NCI-H1092 (cell line): ENCODE data around the gene FHIT.

Experiments
- DNase-seq: peaks from one replicate; lab custom pipeline; 2025; lab: John Stamatoyannopoulos, UW

Gene FHIT

DNA sequence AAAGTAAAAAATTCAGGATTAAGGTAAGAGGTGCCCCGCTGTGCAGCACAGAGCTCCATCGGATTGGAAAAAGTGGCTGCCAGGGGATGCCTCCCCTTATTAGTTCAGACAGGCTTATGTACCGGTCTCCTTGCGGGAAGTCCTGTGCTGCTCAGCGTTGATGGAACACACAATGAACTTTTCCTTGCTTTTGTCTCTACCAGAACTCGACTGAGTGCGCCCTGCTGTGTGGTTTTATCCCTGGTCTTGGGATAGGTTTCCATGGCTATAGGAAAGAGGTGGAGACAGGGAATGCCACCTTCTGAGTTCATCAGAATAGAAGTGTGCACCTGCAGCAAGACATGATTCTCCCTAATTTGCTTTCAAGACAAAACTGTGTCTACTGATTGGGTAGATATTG is 1455.5 kb downstream of the FHIT start:
- no peak for DNase-seq

DNA sequence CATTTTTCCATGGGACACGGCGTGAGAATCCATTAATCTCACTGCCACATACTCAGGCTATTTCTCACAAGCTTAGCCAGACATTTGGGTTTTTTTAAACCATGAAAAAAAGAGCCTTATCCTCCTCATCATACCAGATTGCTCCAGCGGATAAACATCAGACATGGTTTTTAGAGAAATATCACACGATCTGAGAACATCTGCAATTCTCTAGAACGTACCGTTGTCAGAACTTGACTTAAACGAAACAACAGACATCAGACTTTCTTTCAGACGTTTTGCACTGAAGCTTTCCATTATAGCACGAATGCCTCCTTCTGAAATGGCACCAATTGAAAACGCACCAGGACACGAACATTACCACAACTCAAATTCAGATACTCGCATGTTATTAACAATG is 1457.3 kb downstream of the FHIT start:
- DNase-seq: no peak

DNA sequence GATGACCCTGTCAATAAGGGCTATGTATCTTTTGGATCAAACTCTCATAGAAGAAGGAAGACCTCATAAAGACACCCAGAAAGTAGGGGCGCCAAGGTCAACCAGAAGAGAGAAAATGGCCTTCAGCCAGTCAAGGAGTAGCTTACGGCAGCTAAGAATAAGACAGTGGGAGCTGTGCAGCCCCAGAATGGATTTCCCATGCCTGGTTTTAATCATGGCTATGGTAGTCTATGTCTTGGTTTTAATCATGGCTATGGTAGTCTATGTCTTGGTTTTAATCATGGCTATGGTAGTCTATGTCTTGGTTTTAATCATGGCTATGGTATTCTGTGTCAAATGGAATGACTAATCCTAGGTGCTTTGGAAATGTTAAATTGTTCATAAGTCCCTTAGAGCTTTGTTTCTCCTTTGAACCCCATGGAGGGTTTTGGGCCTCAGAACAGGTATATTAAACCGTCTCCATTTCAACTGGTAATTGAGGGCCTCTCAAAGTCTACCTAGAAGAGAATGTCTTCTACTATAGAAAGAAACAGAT is 1459.4 kb downstream of the FHIT start:
- DNase-seq: no peak

DNA sequence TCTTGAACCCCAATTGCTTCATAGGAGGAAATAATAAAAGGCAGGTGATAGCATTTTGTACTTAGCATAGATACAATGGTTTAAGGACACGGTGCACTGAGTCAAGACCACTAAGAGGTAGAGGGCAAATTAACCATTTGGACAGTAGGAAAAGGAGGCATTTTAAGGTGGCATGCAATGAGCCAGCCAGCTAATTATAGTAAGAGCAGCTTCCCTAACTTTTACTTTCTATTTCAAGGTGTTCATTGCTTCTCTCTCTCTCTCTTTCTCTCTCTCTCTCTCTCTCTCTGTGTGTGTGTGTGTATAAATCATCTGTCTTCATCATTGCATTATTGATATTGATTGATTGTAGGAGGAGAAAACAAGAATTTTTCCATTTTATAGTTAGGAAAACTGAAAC is 1461.0 kb downstream of the FHIT start:
- no peak for DNase-seq

DNA sequence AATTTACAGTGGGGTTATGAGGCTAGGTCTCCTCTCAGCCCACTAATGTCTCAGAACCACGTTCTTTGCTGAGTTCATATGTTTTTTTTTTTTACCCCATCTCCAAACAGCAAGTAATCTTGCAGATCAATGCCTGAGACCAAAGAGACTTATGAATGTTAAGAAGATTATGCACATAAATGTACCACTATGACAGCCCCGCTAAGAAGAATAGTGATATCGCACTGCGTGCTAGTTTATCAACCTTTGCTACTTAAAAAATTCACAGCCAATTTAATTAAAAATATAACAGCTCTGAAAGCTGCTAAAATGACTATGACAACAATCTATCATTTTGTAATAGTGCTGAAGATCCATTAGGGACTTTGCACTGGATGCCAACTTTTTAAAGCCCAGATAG is 1462.5 kb downstream of the FHIT start:
- DNase-seq: no peak

DNA sequence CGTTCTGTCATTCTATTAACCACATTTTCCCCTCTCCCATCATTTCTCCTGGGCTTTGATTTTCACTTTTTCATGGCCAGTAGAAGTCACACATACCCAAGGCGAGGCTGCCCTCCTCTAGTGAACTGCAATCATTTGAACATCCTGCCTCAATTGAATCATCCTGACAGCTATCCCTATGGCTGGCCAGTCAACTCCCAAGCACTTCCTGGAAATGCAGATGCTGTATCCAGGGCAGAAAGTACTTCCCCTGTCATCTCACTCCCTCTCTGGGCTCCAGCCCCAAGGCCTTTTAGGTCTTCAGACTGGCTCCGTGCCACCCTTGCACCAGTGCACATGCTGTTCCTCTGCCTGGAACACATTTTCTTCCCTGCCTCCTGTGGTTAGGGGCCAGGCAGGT is 1463.1 kb downstream of the FHIT start:
- DNase-seq: no peak

DNA sequence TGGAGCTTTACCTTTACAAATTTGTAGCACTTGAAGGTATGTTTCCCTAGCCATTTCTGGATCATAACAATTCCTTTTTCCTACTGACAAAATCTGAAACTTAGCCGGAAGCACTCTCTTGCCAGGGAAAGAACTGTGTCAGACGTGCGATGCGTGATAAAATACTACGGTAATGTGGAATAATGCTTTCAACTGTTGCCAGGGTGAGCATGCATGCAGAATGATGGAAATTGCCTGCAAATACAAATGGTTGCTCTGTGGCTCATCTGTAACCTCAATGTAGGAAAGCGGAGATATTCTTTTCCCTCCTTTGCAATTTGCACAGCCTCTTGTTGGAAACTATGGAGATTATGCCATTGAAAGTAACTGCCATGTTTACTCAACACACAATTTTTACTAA is 1464.9 kb downstream of the FHIT start:
- DNase-seq: no peak

DNA sequence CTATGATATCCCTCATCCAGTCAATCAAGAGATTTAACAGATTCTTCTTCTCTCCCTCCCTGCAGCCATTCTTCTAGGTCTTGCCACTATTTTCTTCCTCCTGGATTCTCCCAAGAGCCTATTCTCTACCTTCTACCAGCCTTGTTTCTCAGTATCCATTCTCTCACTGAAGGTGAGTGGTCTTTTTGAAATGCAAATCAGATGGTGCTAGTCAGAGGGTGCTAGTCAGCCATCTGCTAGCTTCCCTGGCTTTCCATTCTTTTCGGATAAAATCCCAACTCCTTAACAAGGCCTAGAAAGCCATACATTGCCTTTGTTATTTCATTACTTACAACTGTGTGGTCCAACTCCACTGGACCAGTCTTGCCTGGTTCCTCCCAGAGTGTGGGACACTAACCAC is 1467.1 kb downstream of the FHIT start:
- no peak for DNase-seq

DNA sequence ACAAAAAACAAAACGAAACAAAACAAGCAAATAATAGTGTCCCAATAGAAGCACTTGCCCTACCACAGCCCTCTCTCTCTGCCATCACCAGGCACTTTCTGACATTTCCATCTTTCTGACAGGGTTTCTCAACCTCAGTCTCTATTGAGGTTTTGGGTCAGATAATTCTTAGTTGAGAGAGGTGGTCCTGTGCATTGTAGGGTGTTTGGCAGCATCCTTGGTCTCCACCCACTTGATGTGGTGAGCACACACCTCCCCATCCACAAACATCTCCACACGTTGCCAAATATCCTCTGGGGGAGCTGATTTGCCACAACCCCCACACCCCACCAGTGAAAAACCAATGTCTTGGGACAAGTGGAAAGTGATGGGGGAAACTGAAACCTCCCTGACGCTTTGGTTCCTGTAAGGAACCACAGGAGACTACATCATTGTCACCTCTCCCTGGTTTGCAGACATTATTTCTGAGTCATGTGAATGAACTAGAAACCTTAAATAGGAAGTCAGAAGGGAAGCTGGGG is 1467.7 kb downstream of the FHIT start:
- no peak for DNase-seq

DNA sequence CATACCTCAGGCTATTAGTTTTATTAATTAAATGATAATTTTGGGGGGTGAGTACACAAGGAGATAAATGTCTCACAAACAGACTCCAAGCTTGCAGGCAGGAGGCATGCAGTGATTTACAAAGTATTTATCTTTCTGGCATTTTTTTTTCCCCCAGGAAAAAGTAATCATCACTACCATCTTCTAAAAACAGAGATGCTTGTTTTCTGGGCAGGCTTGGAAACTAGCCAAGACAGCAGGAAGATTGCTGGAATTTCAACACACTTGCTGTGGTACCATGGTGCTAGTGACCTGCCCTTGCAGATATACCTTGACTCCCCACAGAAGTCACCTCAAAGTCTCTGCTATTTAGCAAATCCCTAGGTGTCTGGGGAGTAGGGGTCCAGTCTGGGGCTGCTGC is 1468.6 kb downstream of the FHIT start:
- no peak for DNase-seq

DNA sequence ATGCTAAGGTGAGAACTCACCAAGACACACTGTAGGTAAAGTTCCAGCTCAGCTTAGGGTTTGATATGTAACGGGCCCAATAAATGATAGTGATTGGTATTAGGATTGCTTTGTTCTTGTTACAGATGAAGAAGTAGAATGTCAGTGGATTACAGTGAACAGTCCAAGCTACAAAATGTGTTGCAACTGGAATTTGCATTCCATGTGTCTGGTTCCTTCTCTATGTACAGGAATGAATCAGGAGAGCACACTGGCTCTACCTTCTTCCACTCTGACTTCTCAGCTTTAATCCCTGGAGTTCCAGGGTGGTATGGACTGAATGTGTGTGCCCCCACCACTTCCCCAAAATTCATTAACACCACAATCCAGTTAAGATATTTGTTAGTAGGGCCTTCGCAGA is 1471.0 kb downstream of the FHIT start:
- no peak for DNase-seq

DNA sequence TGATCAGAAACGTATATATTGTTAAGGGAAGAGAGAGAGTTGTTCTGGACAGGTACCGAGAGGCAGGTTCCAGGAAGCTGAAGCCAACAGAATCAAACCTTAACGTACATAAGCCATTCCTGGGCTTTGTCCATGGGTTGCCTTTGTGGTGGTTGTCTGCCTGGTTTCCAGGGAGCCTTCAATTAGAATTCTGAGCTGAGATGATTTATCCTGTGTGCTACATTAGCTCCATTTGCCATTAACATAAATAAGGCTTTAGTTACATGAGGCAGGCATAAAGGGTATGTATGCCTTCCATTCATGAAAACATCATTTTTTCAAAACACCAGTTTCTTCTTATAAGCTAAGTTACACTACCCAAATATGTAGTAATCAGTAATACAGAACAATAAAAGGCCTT is 1472.0 kb downstream of the FHIT start:
- DNase-seq: no peak

DNA sequence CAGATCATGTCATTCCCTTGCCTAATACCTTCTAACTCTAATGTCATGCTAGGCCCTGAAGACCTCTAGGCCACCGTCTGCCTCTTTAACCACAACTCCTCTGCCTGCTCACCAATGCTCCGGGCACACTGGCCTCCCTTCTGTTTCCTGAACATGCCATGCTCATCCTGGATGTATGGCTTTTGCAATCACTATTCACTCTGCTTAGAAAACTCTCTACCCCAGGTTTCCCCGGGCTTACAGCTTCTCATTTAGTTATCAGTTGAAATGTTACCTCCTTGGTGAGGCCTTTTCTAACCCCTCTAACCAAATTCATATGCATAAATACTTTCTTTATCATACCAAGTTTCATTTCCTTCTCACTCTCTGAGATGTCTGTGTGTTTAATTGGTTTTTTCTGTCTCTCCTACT is 1473.6 kb downstream of the FHIT start:
- DNase-seq: no peak

DNA sequence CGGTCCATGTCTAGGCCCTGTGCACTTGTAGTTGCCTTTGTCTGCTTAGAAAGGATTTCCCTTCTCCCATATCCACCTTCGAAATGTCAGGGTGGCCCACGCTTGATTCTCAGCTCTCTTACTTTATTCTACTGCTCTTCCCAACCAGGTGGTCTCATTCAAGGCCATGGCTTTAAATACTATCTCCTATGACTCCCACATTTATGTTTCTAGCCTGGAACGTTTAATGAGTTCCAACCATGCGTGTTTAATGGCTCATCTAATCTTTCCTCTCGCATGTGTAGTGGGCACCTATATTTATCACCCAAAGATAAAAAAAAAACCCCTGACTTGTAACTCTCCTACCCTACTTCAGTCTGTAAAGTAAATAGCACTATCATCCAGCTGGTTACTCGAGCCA is 1474.2 kb downstream of the FHIT start:
- DNase-seq: no peak

DNA sequence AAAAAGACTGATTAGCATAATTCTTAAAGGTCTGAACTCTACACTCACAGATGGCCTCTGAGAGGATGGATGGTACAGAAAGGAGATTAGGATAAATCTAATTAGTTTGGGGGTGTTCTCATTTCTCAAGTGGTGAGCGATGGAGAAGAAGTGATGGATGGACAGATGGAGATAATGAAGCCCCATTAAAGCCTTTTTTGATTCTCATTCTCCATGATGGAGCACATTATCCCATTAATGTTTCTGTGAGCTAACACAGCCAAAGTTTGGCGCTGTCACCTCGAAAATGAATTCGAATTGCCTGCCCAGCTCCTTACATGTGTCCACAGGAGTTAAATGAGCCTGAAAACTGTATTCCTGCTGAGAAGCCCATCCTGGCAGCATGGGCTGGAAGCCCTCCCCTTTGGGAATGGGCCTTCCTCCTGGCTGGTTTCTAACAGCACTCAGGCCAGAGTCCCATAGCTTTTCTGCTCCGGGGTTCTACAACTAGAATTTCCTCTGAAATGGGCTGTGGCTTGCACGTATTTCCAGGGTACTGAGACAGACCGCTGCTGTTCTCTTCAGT is 1475.4 kb downstream of the FHIT start:
- DNase-seq: no peak

DNA sequence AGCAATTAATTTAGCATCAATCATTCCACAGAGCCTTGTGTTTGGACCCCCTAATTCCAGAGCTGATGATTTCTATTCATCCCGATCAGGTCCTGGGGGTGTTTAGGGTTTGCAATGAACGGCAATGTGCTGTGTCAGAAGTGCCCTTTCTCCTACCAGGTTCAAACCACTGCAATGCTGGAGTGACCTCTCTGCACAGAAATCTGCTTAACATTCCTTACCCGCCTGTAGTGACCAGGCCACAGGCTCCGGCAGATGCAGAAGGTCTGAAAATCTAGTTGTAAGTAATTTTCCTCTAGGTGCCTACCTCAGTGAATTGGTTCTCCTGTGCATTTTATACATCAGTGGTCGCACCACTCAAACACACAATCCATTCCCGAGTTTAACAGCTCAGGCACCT is 1476.1 kb downstream of the FHIT start:
- DNase-seq: no peak

DNA sequence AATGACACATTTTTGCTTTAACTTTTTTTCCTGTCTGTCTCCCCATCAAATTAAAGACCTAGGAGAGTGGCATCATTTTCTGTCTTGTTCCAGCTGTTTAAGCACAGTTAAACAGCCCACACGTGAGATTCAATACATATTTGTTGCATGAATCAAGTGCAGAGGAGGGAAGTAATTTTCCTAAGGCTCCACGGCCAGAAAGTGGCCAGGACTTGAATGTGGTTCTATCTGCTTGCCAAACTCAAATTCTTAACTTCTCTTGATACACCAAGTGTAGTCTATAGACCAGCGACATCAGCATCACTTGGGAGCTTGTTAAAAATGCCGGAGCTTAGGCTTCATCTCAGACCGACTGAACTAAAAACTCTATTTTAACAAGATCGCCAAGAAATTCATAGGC is 1476.6 kb downstream of the FHIT start:
- no peak for DNase-seq

DNA sequence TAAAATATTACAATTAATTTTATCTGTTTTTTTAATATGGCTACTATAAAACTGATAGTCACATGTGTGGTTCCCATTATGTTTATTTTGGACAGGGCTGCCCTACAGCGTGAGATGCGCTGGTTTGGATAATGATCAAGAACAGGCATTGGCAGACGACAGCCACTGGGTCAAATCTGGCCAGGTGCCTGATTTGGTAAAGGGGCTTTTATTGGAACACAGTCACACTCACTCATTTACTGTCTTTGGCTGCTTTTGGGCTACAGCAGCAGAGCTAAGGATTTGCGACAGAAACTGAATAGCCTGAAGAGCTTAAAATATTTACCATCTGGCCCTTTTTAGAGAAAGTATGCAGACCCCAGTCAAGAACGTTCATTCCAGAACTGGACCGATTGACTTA is 1477.3 kb downstream of the FHIT start:
- DNase-seq: peak; percentile 29

DNA sequence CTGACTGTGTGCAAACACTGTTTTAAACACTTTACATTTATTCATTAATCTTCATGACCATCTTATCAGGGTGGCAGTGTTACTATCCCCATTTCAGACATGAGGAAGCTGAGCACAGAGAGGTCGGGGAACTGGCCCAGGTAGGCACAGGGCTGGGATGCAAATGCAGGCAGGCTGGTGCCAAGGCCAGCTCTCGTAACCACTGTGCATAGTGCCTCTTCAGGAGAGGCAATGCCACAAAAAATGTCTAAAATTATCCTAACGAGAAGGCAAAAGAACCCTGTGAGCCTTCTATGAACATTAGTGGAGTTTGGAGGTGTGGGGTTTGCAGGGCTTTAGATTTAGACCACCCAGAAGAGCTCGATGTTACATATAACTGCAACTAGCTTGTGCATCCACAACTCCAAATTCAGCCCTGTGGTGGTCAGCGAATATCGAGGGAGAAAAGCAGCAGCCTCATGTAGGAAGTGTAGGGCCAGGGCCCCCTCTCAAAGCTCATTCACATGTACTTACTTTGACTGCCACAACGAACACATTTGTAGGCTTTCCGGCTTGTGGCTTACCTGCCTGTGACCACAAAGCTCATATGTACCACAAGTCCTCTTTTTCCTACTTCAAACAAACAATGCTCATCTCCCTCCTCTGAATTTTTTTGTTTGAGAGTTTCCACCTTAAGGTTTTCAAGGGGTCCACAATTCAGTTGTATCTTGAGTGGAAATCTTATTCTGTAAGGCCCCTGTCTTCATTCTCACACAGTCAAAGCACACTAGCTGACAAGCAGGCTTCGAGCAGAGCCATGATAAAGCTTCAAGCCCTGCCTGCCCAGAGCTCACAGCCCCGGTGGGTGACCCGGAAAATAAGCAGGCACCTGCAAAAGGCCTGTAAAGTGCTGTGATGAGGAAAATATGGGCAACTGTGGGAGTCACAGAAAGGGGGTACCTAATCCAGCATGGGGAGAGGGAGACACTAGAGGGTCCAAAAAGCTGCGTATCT is 1478.5 kb downstream of the FHIT start:
- no peak for DNase-seq

DNA sequence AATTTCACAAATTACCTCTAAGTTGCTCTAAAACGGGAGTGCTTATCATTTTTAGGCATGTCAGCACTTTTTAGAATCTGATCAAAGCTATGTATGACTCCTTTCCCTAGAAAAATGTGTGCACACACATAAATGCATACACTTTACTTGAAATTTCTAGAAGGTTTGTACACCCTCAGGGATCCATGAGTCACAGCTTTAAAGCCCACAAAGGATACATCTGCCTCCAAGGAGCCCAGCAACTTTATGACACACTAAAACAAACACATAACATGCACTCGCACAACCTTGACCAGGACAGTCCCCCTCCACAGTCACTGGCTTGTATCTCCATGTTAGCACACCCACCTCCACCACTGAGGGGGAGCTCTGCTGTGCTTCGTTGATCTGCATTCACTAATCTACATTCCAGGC is 1479.5 kb downstream of the FHIT start:
- DNase-seq: no peak

DNA sequence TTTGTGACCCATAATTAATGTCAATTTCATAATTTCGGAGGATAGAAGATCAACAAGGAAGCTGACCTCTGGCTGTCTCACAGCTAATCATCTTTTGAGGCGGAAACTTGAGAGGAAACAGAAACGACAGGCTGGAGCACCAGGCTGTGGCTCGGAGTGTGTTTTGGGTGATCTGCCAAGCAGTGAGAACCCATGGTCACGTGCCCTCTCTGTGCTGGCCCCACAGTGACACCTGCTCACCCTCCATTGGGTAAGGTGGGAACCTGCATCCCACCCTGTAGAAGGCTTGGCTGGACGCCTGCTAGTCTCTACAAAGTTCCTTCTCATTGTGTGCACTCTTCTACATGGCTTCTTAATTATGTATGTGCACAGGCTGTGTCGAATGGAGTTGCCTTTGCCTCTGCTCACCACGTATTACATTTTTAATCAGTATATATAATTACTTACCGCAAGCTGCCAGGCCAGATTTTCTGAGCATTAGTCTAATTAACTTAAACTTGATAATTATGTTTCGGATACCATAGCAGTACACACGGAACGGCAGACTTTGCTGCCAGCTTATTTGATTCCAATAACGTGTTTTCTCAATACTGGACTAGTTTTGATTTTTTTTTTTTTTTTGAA is 1482.0 kb downstream of the FHIT start:
- DNase-seq: peak; percentile 31

DNA sequence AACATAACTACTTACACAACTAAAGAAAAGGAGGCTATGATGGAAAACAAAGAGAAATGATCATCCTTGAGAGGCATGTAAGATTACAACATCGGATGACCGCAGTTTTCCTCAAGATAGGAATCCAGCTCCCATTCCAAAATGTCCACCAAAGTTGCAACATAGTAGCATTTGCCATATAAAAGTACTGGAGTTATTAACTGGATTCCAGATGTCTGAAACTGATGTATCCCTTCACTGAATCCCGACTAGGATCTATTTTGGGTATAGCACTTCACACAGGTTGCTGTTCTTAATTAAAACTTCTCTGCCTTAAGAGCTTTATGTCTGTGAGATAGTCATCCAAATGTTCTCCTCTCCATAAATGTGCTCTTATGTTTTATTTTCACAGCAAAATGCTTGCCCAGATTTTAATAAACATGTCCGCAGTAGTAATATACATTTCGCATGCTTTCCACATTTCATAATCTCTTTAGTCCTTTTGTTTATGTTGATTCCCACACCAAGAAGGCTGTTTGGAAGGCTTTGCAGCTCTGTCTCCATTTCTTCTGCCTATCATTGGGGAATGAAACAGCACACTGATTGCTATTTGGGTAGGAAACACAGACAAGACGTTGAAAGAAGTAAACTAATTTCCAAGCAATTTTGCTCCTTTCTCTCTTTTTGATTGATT is 1484.9 kb downstream of the FHIT start:
- no peak for DNase-seq
